ENCODE measurements around the gene CPLX1.

The CPLX1 gene

DNA sequence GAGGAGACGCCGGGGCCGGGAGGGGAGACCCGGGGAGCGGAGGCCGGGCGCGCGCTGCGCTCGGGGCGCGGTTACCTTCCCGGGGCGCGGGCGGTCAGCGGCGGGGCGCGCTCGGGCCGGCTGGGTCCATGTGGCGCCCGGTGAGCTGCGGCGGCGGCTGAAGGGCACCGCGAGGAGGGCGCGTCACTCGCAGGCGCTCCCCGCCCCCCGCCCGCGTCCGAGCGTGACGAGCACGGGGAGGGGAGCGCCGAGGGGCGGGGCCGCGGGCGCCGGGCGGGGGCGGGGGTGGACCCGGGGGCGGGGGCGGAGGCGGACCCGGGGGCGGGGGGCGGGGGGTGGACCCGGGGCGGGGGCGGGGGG lies at the start of gene CPLX1:
CPLX1 (minus strand) TSS at position 159 of the 360 bp plus-strand sequence. CDS start 1,607 bp downstream, outside the sequence.
- peak within 1 kb of the TSS; percentile 22 for H3K4me3 ChIP-seq (ENCODE audit: low read depth, low read length)
- no peak for DNase-seq (ENCODE audit: low read depth)

GRCh38 chr4:874971-875817 lies 49.3 kb upstream of the CPLX1 start:
- DNase-seq (ENCODE audit: low read depth) = no peak
- no peak overlapping the region for H3K4me3 ChIP-seq (ENCODE audit: low read depth, low read length)

- H3K4me3 ChIP-seq (ENCODE audit: low read depth, low read length) = no peak overlapping the region
- DNase-seq (ENCODE audit: low read depth) = no peak
Measured at GRCh38 chr4:874056-874455, 48.1 kb upstream of the CPLX1 start.

- no peak overlapping the region for H3K4me3 ChIP-seq (ENCODE audit: low read depth, low read length)
- no peak for DNase-seq (ENCODE audit: low read depth)
Measured at GRCh38 chr4:872241-872981, 46.5 kb upstream of the CPLX1 start.

GRCh38 chr4:871484-871883 lies 45.6 kb upstream of the CPLX1 start:
- DNase-seq (ENCODE audit: low read depth) = no peak
- H3K4me3 ChIP-seq (ENCODE audit: low read depth, low read length) = no peak overlapping the region

DNA sequence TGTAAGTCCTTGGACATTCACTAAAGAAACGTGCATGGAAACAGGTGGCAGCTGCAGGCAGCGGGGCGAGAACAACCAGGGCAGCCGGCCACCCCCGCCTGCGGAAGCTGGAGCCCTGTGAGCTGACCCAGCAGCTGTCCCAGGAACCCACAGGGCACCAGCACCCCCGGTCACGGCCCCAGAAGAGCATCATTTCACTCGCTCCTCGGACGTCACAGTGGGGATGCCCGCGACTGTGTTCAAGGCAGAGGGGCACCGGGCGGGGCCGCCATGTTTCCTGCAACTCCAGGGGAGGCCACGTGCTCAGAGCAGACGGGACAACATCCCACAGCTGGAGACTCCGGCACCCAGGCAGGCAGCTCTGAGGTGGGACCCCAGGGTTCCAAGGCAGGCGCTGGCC lies 45.0 kb upstream of the CPLX1 start:
- DNase-seq (ENCODE audit: low read depth) = no peak
- H3K4me3 ChIP-seq (ENCODE audit: low read depth, low read length) = no peak overlapping the region

GRCh38 chr4:869776-870175 lies 43.8 kb upstream of the CPLX1 start:
- no peak overlapping the region for H3K4me3 ChIP-seq (ENCODE audit: low read depth, low read length)
- no peak for DNase-seq (ENCODE audit: low read depth)

GRCh38 chr4:868421-868820 lies 42.5 kb upstream of the CPLX1 start:
- DNase-seq (ENCODE audit: low read depth) = no peak
- no peak overlapping the region for H3K4me3 ChIP-seq (ENCODE audit: low read depth, low read length)

DNA sequence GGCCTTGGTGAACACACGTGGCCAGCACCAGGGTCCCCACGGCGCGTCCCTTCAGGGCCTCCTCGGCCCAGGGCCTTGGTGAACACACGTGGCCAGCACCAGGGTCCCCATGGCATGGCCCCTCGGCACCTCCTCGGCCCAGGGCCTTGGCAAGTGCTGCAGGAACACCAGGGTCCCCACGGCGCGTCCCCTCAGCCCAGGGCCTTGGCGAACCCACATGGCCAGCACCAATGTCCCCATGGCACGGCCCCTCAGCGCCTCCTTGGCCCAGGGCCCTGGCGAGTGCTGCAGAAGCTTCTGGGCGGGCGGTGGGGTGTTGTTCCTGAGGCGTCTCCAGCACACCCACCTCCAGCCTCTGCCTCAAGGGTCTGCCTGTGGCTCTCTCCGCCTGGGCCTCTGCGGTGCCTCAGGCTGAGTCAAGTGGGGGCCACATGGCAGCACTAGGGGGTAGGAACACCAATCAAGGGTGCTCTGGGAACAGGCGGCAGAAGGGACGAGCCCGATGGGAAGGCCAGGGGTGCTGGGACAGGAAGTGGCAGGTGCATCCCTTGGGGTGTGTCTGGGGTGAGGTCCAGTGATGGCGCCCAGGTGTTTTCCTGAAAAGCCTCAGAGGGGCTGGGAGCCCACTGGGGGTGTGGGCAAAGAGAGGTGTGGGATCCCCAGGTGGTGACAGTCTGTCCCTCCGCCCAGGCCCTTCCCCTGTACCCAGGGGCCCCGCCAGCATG lies 41.8 kb upstream of the CPLX1 start:
- H3K4me3 ChIP-seq (ENCODE audit: low read depth, low read length) = no peak overlapping the region
- DNase-seq (ENCODE audit: low read depth) = no peak

- DNase-seq (ENCODE audit: low read depth) = no peak
- H3K4me3 ChIP-seq (ENCODE audit: low read depth, low read length) = no peak overlapping the region
Measured at GRCh38 chr4:866761-867390, 40.9 kb upstream of the CPLX1 start.

GRCh38 chr4:866068-866760 lies 40.3 kb upstream of the CPLX1 start:
- no peak overlapping the region for H3K4me3 ChIP-seq (ENCODE audit: low read depth, low read length)
- DNase-seq (ENCODE audit: low read depth) = no peak

DNA sequence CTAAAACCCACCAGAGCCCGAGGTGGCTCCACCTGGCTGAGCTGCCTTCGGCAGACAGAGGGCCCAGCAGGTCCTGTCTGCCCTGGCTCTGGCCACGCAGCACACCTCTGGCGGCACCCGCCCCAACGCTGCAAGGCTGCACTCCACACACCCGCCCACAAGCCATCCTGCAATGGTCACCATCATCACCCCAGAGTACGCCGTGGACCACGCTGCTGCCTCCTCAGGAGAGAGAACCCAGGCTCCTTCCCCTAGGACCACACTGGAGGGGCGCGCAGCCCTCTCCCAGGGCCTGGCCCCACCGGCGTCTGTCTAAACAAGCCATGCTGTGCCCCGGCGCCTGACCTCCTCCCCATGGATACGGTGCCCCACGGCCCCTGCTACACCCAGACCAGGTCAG lies 39.6 kb upstream of the CPLX1 start:
- no peak for DNase-seq (ENCODE audit: low read depth)
- H3K4me3 ChIP-seq (ENCODE audit: low read depth, low read length) = no peak overlapping the region

GRCh38 chr4:865121-865465 lies 39.2 kb upstream of the CPLX1 start:
- DNase-seq (ENCODE audit: low read depth) = no peak

DNA sequence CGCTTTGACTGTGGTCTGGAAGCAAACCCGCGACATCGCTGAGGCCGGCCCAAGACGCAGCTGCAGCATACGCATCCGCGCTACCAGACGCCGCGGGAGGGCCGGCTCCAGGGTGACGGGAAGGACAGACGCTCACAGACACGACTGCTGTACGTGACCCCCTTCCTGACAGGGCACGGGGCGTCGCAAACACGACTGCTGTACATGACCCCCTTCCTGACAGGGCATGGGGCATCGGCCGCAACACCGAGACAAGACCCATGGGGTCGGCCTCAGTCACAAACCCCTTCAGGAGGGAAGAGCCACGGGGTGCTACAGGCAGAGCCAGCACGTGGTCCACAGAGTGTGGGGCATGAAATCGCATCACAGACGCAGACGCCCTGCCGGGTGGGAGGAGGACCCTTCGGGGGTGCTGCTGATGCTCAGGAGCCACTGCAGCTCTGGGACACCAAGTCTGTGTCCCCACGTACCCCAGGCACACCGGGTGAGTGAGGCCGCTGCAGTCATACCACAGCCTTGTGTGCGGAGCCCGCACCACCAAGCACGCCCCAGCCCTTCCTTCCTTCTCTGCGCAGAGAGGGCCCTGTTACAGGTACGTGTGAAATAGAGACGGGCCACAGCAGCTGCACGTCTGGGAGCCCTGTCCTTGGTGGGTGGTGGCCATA lies 38.7 kb upstream of the CPLX1 start:
- H3K4me3 ChIP-seq (ENCODE audit: low read depth, low read length) = no peak overlapping the region
- no peak for DNase-seq (ENCODE audit: low read depth)

More at GRCh38 chr4:865121-865465, 39.2 kb upstream of the CPLX1 start:
- H3K4me3 ChIP-seq (ENCODE audit: low read depth, low read length) = no peak overlapping the region

DNA sequence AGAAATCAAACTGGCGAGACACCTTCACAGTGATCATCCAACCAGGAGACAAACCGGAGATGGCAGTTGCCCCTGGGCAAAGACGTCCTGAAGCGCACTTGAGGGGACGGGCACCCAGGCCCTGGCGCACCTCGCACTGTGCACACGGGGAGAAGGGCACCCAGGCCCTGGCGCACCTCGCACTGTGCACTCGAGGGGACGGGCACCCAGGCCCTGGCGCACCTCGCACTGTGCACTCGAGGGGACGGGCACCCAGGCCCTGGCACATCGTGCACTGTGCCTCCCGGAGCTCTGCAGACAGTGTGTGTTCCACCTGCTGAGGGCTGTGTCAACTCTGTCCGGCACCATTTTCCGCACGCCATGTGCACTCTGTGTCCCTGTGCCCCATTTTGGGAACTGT lies 34.6 kb upstream of the CPLX1 start:
- H3K4me3 ChIP-seq (ENCODE audit: low read depth, low read length) = no peak overlapping the region
- no peak for DNase-seq (ENCODE audit: low read depth)

DNA sequence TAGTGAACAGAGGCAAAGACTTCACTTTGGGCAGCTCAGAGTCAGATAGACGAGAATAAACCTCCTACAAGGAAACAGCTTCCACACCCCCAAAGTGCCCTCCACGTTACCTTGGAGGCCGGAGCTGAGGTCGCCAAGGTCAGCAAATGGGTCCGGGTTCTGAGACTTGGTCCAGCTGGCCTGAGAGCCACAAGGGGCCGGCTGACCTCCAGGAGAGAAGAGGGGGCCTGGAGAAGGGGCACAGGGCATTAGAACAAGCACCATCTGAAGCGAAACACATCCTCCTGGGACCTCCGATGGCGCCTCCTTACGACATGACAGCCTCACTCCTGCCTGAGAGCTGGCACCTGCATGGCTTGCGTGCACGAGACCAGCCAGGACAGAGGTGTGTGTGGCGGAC lies 33.6 kb upstream of the CPLX1 start:
- no peak for DNase-seq (ENCODE audit: low read depth)
- no peak overlapping the region for H3K4me3 ChIP-seq (ENCODE audit: low read depth, low read length)

DNA sequence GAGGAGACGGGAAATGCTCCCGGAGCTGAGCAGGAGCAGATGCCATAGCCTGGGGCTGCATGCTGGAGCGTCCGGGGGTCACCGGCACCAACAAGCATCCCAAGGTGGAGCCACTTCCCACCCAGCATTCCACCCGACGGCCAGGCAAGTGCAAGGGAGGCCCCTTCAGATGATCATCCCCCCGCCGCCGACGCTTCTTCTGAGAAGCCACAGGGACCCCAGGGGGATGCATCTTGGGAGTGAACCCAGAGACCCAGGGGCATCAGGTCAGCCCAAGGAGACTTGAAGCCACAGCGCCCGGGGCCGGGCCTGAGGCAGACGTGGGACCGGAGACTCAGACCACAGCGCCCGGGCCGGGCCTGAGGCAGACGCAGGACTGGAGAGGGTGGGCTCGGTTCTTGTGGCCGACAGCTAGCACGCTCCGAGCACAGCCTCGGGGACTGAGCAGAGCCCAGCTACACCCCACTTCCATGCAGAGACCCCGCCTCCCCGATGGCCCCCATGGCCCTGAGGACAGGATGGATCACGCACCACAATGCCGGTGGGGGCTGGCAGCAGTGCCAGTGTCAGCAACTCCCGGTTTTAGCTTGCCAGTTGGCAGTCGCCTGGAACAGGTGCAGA lies 33.0 kb upstream of the CPLX1 start:
- no peak for DNase-seq (ENCODE audit: low read depth)

DNA sequence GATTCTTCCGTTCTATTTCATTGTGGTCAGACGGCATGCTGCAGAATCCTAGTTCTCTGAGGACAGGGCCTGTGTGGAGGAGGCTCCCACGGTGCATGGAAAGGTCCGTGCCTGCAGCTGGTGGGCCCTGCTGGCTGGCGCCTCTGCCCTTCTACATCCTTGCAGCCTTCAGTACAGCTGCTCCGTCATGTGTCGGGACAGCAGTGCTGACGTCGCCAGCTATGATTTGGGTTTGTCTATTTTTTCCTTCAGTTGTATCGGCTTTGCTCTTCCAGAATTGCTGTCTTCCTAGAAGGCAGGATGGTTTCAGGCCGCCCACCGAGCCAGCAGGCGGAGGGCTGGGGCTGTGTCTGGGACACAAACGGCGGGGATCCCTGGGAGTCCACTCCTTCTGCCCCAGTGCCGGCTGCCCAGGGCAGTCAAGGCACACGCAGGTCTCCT lies 32.1 kb upstream of the CPLX1 start:
- DNase-seq (ENCODE audit: low read depth) = no peak
- no peak overlapping the region for H3K4me3 ChIP-seq (ENCODE audit: low read depth, low read length)

More for the DNA sequence above, 33.0 kb upstream of the CPLX1 start:
- no peak overlapping the region for H3K4me3 ChIP-seq (ENCODE audit: low read depth, low read length)
